ENCODE data around the gene CEP97. TPM values are rescaled to one million over a fixed set of nuclear protein-coding genes. Genes with fewer than 3 reads are reported as not detected.
A peak's percentile ranks its signal among the peaks of the same experiment; 100 is the strongest.

CEP97 gene
- total RNA-seq, 2 experiments from 2014 or later, result 17.0 to 20.3 TPM

DNA sequence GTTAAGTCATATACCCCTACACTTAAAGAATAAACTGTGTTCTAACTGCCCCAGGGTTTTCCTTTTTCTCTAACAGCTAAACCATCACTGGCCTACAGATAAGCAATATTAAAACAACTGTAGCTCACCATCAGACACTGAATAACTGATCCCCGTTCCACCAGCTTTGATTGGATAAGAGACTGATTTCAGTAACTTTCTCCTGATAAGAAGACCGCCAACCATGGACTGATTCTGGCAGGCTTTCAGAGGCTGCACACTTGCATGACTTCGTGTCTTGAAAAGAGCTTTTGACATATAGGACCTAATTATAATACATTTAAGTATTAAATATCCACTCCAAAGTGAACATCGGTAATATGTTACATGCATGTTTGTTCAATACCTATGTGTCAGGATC, 15.3 kb upstream of the CEP97 start:
- H3K27ac Mint-ChIP-seq, result no peak overlapping the region
- H3K9me3 Mint-ChIP-seq, result no peaks in the 10 kb centered on the region
- no peaks in the 10 kb centered on the region for H3K4me1 Mint-ChIP-seq (ENCODE audit: low read depth)
- no peak overlapping the region for H3K4me3 Mint-ChIP-seq
- CTCF ChIA-PET, result interaction anchor here (1.2 to 1.5 kb wide), 2 partner anchors 10 to 15 kb away, joined by 4 to 5 read pairs; partner anchors contain the start of gene CEP97
- no peak for DNase-seq
- intact Hi-C loops (cut with micrococcal nuclease), result no loop called here
- no peaks in the 10 kb centered on the region for H3K27me3 Mint-ChIP-seq (ENCODE audit: low read depth)
- no peaks in the 10 kb centered on the region for H3K36me3 Mint-ChIP-seq (ENCODE audit: low read depth)

DNA sequence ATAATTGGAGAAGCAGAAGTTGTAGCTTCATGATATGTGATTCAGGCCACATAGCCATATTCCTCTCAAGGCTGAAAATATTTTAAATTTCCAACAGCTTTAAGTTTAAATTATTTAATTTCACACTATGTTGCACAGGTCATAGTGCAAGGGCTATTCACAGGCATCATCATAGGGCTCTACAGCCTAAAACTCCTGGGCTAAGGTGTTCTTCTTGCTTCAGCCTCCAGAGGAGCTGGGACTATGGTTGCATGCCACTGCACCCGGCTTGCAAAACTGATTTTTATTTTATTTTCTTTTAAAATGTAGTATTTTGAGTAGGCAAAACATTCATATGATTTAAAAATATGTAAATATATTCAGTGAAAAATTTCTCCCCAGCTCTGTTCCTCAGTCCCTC, 6.0 kb upstream of the CEP97 start:
- no peaks in the 10 kb centered on the region for H3K27me3 Mint-ChIP-seq (ENCODE audit: low read depth)
- intact Hi-C loops (cut with micrococcal nuclease), result no loop called here
- no peaks in the 10 kb centered on the region for H3K9me3 Mint-ChIP-seq
- no peak for DNase-seq
- CTCF ChIA-PET, result interaction anchor here (0.6 to 0.7 kb wide), 3 partner anchors 9 to 810 kb away, joined by 3 to 4 read pairs (median 4); no protein-coding TSS in a partner anchor
- no peaks in the 10 kb centered on the region for H3K36me3 Mint-ChIP-seq (ENCODE audit: low read depth)
- no peak overlapping the region for H3K4me3 Mint-ChIP-seq
- H3K27ac Mint-ChIP-seq, result no peak overlapping the region
- peaks cover 24% of the 10 kb centered on the region for H3K4me1 Mint-ChIP-seq (ENCODE audit: low read depth)

DNA sequence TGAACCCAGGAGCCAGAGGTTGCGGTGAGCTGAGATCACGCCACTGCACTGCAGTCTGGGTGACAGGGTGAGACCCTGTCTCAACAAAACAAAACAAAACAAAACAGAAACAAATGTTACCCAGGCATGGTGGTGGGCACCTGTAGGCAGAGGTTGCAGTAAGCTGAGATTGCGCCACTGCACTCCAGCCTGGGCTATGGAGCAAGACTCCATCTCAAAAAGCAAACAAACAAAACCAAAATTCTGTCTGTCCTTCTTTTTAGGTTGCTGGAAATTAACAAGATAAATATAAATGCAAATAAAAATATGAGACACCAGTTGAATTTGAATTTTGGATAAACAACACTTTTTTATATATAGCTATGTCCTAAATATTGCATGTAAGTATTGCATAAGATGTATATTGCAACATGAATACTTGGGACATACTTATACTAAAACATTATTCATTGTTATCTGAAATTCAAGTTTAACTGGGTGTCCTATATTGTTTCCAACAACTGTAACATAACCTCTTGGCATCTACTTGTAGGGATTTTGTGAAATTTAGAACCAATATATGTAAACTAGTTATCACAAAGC, 4.7 kb upstream of the CEP97 start:
- CTCF ChIA-PET, result no interaction called here
- H3K4me3 Mint-ChIP-seq, result no peak overlapping the region
- no peaks in the 10 kb centered on the region for H3K9me3 Mint-ChIP-seq
- peak overlapping the region; percentile 62 for H3K27ac Mint-ChIP-seq
- no peak for DNase-seq
- H3K27me3 Mint-ChIP-seq (ENCODE audit: low read depth), result no peaks in the 10 kb centered on the region
- intact Hi-C loops (cut with micrococcal nuclease), result loop anchor here (5.0 kb wide), 1 partner anchor 218 kb away; no protein-coding TSS in a partner anchor
- no peaks in the 10 kb centered on the region for H3K36me3 Mint-ChIP-seq (ENCODE audit: low read depth)
- H3K4me1 Mint-ChIP-seq (ENCODE audit: low read depth), result peaks cover 32% of the 10 kb centered on the region

DNA sequence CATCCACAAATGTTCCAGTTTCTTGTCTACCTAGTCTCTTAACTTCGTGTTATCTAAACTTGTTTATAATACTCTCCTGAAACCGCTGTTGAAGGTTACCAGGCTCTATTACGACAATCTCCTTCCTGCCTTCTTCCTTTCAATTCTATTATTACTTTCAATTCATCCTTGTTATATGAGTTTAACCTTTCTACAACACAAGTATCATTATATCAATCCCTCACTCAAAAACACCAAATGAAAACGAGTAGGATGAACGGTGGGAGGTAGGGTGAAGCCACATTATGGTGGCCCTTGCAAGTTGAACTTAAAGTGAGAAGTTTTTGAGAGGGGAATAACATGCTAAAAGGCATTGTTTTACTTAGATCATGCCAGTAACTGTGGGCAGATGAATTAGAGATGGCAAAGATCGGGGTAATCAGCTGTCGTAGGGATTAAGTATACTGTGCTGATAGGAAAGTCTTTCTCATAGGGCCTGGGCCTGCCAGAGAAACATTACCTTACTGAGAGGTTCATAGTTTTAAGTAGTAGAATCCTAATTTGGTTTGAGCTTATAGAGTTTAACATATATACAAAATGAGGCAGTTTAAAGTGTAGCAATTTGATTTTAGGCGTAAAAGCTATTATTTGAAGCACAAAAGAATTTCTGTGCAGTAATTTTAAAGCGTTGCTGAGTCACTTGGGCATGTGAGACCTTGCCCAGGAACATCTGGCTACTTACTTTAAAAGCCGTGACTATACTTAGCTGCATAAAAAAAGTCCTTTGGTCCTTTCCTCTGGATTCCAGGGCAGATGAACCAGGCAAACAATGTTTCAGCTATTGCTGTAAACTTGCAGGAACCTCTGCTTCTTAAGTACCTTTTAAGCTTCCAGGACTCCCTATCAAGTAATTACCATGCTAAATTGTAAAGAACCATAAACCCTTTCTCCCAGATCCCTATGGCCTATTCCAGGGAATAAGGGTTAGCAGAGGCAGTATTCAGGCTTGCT, 3.3 kb upstream of the CEP97 start:
- Mint-ChIP-seq H3K27me3 (ENCODE audit: low read depth) (no peaks in the 10 kb centered on the region), H3K4me3 (peak overlapping the region; percentile 31)
- intact Hi-C loops (cut with micrococcal nuclease), result loop anchor here (5.0 kb wide), 1 partner anchor 216 kb away; no protein-coding TSS in a partner anchor

DNA sequence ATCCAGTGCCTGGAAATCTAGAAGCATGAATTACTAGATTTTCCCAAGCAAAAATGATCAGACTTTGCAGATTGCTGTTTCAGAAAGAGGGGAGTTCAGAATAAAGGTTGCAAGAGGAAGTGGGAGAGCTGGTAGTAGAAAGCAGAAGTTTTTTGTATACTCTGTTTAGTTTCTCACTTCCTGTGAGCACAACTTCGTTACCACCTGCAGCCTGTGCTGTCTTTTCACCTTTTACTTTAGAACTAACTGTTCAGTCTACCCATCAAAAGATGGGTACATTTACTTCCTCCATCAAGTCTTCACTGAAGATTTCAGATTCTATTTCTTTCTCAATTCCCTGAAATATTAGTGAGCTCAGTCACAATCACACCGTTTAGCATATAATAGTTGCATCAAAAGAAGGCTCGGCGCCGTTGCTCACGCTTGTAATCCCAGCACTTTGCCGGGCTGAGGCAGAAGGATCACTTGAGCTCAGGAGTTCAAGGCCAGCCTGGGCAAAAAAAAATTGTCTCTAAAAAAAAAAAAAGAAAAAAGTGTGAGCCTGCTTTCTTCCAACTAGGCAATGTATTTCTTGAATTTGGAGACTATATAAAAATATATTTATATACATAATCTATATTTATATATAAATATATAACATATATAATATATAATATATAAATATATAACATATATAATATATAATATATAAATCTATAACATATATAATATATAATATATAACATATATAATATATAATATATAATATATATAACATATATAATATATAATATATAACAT, 1.8 kb upstream of the CEP97 start:
- Mint-ChIP-seq H3K4me1 (ENCODE audit: low read depth) (peaks cover 33% of the 10 kb centered on the region), H3K27ac (peak overlapping the region; percentile 94), H3K27me3 (ENCODE audit: low read depth) (no peaks in the 10 kb centered on the region), H3K4me3 (peak overlapping the region; percentile 22), H3K36me3 (ENCODE audit: low read depth) (peaks cover 3% of the 10 kb centered on the region), H3K9me3 (no peaks in the 10 kb centered on the region)
- peak; percentile 44 for DNase-seq
- CTCF ChIA-PET, result interaction anchor here (1.9 to 2.2 kb wide), 2 partner anchors 15 to 37 kb away, joined by 7 to 8 read pairs; no protein-coding TSS in a partner anchor
- intact Hi-C loops (cut with micrococcal nuclease), result loop anchor here (5.0 kb wide), 1 partner anchor 215 kb away; no protein-coding TSS in a partner anchor

More for the DNA sequence above, 3.3 kb upstream of the CEP97 start:
- H3K9me3 Mint-ChIP-seq, result no peaks in the 10 kb centered on the region
- CTCF ChIA-PET, result interaction anchor here (1.9 to 2.2 kb wide), 2 partner anchors 14 to 36 kb away, joined by 7 to 8 read pairs; no protein-coding TSS in a partner anchor
- H3K4me1 Mint-ChIP-seq (ENCODE audit: low read depth), result peaks cover 28% of the 10 kb centered on the region
- peak overlapping the region; percentile 94 for H3K27ac Mint-ChIP-seq
- H3K36me3 Mint-ChIP-seq (ENCODE audit: low read depth), result no peaks in the 10 kb centered on the region
- peak; percentile 34 for DNase-seq

DNA sequence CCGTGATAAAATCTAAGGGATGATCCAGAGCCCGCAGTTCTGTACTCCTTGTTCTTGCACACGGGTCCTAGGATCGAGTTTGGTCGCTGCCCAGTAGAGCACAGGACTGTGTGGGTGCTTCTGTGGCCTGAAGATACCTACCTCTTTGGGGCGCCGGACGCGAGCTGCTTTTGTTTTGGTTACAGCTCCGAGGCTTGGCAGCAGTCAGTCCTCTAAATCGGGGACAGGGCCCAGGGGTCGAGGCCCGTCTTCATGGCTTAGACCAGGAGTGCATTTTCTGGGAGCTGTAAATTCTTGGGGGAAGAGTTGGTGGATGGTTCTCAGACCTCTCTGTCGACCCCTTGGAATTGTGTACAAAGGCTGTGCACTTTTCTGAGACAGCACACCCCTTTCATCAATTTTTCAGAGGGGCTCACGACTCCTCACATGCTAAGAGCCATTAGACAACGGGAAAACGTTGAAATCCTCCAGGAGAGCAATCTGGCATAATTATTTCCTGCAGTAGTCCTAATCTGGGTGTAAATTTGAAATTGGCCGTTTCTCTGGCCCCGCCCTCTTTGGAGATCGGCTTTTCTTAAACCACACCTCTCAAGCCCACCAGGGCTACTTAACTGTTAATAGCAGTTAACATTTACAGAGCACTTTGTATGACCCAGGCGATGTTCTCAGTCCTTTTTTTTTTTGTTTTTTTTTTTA, 928 bp downstream of the CEP97 start:
- Mint-ChIP-seq H3K36me3 (ENCODE audit: low read depth) (peaks cover 10% of the 10 kb centered on the region), H3K4me3 (peak overlapping the region; percentile 97), H3K27ac (peak overlapping the region; percentile 97), H3K4me1 (ENCODE audit: low read depth) (peaks cover 33% of the 10 kb centered on the region), H3K9me3 (no peaks in the 10 kb centered on the region), H3K27me3 (ENCODE audit: low read depth) (no peaks in the 10 kb centered on the region)
- intact Hi-C loops (cut with micrococcal nuclease), result loop anchor here (2.0 kb wide), 1 partner anchor 359 kb away; no protein-coding TSS in a partner anchor
- DNase-seq, result peak; percentile 53
- CTCF ChIA-PET, result interaction anchor here (1.6 to 1.8 kb wide), 3 partner anchors 17 to 77 kb away, joined by 4 to 6 read pairs (median 5); no protein-coding TSS in a partner anchor

DNA sequence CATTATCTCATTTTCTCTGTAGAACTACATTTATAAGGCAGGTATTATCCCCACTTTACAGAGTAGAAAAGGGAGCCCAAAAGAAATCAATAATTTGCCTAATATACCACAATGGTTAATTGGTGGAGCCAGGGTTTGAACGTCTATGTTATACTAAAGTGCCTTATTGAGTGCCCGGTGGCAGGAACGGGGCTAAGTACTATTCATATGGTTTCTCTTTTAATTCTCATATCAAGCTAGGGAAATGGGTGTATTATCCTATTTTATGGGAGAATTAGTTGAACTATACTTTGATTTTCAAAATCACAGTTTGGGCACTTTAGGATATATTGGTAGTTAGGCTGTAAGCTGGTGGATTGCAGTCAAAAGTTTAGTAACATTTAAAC, 1.5 kb downstream of the CEP97 start:
- CTCF ChIA-PET, result no interaction called here
- H3K4me3 Mint-ChIP-seq, result peak overlapping the region; percentile 97
- intact Hi-C loops (cut with micrococcal nuclease), result loop anchor here (2.0 kb wide), 1 partner anchor 359 kb away; no protein-coding TSS in a partner anchor
- no peaks in the 10 kb centered on the region for H3K9me3 Mint-ChIP-seq
- H3K4me1 Mint-ChIP-seq (ENCODE audit: low read depth), result peaks cover 29% of the 10 kb centered on the region
- H3K27me3 Mint-ChIP-seq (ENCODE audit: low read depth), result no peaks in the 10 kb centered on the region
- peaks cover 16% of the 10 kb centered on the region for H3K36me3 Mint-ChIP-seq (ENCODE audit: low read depth)
- H3K27ac Mint-ChIP-seq, result no peak overlapping the region
- no peak for DNase-seq

DNA sequence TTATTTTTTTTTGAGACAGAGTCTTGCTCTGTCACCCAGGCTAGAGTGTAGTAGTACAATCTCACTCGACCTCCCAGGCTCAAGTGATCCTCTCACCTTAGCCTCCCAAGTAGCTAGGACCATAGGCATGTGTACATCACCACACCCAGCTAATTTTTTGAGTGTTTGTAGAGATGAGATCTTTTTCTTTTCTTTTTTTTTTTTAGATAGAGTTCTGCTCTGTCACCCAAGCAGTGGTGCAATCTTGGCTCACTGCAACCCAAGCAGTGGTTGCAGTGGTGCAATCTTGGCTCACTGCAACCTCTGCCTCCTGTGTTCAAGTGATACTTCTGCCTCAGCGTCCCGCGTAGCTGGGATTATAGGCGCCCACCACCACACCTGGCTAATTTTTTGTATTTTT, 5.2 kb downstream of the CEP97 start:
- H3K27ac Mint-ChIP-seq, result no peak overlapping the region
- H3K36me3 Mint-ChIP-seq (ENCODE audit: low read depth), result peaks cover 42% of the 10 kb centered on the region
- H3K27me3 Mint-ChIP-seq (ENCODE audit: low read depth), result no peaks in the 10 kb centered on the region
- no peaks in the 10 kb centered on the region for H3K9me3 Mint-ChIP-seq
- intact Hi-C loops (cut with micrococcal nuclease), result no loop called here
- no peak for DNase-seq
- H3K4me1 Mint-ChIP-seq (ENCODE audit: low read depth), result peaks cover 5% of the 10 kb centered on the region
- H3K4me3 Mint-ChIP-seq, result no peak overlapping the region
- CTCF ChIA-PET, result no interaction called here

DNA sequence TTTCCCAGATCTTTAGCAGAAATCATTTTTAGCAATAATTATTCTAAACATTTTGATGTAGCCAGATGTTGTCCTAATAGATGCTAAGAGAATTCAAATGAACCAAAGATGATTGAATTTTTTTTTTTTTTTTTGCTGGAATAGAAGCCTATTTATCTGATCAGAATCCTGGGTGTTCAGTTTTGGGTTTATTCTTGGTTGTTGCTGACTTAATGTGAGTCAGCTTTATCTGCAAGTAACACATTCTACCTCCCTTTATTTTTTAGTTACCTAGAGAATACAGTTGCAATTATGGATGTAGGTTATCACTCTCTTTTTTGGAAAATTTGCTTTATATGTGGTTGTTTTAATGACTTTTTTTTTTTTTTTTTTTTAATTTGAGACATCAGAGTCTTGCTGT, 6.4 kb downstream of the CEP97 start:
- no peak for DNase-seq
- CTCF ChIA-PET, result no interaction called here
- Mint-ChIP-seq H3K27ac (no peak overlapping the region), H3K9me3 (no peaks in the 10 kb centered on the region), H3K4me3 (no peak overlapping the region), H3K4me1 (ENCODE audit: low read depth) (peaks cover 5% of the 10 kb centered on the region), H3K27me3 (ENCODE audit: low read depth) (no peaks in the 10 kb centered on the region), H3K36me3 (ENCODE audit: low read depth) (peaks cover 52% of the 10 kb centered on the region)
- intact Hi-C loops (cut with micrococcal nuclease), result no loop called here

DNA sequence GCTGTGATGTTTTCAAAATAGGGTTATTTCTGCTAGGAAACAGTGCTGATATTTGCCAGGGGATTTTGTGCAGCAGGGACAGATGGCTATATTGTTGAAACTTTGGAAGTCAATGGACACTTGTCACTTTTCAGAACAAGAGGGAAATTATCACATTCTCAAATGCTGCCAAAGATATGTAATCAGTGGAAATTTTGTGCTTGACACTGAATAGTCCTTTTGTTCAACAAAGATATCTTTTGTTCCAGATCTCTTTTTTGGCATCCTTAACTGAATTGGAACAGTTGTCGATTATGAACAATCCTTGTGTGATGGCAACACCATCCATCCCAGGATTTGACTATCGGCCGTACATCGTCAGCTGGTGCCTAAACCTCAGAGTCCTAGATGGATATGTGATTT, 7.8 kb downstream of the CEP97 start:
- peaks cover 1% of the 10 kb centered on the region for H3K4me1 Mint-ChIP-seq (ENCODE audit: low read depth)
- no peak overlapping the region for H3K27ac Mint-ChIP-seq
- intact Hi-C loops (cut with micrococcal nuclease), result no loop called here
- CTCF ChIA-PET, result interaction anchor here (0.6 kb wide), 1 partner anchor 70 kb away, joined by 3 read pairs; no protein-coding TSS in a partner anchor
- no peaks in the 10 kb centered on the region for H3K27me3 Mint-ChIP-seq (ENCODE audit: low read depth)
- DNase-seq, result no peak
- no peaks in the 10 kb centered on the region for H3K9me3 Mint-ChIP-seq
- peaks cover 61% of the 10 kb centered on the region for H3K36me3 Mint-ChIP-seq (ENCODE audit: low read depth)
- no peak overlapping the region for H3K4me3 Mint-ChIP-seq

DNA sequence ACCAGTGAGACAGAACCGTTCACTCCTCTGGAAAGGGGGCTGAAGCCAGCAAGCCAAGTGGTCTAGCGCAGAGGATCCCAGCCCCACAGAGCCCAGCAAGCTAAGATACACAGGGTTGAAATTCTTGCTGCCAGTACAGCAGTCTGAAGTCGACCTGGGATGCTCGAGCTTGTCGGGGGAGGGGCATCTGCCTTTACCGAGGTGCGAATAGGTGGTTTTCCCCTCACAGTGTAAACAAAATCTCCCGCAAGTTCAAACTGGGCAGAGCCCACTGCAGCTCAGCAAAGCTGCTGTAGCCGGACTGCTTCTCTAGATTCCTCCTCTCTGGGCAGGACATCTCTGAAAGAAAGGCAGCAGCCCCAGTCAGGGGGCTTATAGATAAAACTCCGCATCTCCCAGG, 11.4 kb downstream of the CEP97 start:
- intact Hi-C loops (cut with micrococcal nuclease), result no loop called here
- no peak overlapping the region for H3K27ac Mint-ChIP-seq
- no peaks in the 10 kb centered on the region for H3K27me3 Mint-ChIP-seq (ENCODE audit: low read depth)
- H3K9me3 Mint-ChIP-seq, result no peaks in the 10 kb centered on the region
- DNase-seq, result no peak
- CTCF ChIA-PET, result no interaction called here
- H3K4me1 Mint-ChIP-seq (ENCODE audit: low read depth), result no peaks in the 10 kb centered on the region
- no peak overlapping the region for H3K4me3 Mint-ChIP-seq
- H3K36me3 Mint-ChIP-seq (ENCODE audit: low read depth), result peaks cover 69% of the 10 kb centered on the region
